NCI-H524 treated with DMSO at 0.1 percent for 48 hours (cell line): ENCODE results near the gene DHCR24.

ENCODE experiments used
- DNase-seq: peaks from one replicate; lab custom pipeline; 2025; lab: John Stamatoyannopoulos, UW

DHCR24 gene

DNA sequence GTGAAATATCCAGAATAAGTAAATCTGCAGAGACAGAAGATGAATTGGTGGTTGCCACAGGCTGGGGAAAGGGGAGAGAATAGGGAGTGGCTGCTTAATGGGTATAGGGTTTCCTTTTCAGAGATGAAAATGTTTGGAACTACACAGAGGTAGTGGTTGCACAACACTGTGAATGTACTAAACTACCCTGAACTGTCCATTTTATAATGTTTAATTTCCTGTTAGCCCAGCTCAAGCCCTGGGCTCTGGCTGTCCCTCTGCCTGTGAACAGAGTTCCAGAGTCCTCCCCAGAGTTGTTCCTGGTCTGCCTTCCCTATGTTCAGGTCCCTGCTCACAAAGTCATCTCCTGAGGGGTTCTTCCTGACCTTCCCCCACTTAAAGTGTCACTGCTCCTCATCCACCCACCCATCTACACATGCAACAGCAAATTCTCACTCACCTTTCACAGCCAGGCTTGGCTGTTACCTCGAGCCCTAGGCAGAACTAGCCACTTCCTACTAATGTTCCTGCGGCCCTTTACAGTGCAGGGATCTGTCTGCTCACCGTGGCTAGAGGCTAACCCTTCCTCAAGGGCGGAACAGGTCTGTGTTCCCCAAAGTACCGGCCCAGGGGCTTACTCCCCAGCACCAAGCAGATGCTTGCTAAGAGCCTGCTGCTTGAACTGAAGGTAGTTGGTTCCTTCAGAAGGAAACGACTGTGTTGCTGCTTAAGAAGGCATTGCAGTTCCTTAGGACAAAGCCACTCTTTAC, 22.4 kb downstream of the DHCR24 start:
- DNase-seq, result no peak

DNA sequence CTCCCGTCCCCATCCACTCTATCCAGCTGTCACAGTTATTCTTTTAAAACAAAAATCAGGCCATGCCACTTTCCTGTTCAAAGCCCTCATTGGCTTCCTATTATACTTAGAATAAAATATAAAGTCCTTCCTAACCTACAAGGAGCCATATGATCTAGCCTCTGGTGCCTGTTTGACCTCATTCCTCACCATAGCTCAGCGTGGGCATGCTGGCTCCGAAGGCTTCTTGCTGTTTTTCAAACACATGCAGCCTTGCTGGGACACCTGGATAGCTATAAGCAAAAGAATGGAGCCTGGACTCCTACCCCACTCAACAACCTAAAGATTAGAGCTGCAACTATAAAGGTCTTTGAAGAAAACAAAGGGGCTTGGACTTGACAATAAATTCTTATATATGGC, 23.7 kb downstream of the DHCR24 start:
- no peak for DNase-seq

DNA sequence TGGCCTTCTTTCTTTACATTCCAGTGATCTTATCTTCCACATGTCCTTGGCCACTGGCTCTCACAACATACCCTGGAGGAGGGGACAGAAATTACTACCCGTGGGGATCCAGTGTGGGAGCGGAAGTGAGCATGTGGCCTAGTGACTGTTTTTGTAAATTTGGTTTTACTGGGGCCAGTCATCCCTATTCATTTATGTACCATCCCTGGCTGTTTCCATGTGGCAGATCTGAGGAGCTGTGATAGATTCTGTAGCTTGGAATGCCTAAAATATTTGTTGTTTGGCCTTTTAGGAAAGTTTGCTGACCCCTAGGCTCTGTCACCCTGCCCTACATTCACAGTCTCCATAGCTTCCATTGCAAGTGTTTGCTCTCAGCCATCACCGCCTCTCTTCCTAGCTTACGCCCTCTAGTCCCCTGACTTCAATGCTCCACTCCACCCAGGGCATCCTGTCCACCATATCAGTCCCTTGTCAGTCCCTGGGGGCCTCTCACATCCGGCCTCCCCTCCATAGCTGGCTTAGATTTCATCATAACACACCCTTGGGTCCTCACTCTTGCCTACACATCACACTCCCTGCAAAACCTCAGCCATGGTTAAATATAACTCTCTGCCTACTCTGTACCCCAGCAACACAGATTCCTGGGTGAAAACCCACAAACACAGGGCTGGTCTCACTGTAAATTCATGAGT, 25.8 kb downstream of the DHCR24 start:
- no peak for DNase-seq

DNA sequence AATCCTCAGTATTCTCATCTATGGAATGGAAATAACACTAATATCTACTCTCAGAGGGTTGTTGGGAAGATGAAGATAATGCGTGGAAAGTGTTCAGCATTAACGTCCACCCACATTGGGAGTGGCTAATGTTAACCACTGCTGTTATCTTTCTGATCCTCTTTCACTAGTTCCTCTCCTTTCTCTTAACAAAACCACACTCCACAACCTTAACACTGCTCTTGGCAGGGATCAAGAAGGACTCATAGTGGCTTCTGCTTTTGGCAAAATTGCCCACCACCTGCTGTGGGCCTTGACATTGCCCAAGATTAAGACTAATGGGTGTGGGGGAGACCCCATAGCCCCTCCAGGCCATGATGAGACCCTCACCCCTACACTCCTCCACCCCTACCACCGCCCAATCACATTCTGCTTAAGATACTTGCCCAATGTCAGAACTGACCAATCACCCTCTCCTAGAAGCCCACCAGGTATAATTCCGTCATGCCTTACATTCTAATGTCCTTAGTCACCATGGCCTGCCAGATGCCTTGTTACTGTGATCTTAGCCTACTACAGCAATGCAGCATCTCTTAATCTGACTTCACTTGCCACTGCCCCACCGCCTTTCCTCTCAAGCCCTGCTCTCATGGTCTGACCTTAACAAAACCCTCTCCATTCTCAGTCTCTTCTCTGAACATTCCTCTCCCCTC, 27.1 kb downstream of the DHCR24 start:
- no peak for DNase-seq

DNA sequence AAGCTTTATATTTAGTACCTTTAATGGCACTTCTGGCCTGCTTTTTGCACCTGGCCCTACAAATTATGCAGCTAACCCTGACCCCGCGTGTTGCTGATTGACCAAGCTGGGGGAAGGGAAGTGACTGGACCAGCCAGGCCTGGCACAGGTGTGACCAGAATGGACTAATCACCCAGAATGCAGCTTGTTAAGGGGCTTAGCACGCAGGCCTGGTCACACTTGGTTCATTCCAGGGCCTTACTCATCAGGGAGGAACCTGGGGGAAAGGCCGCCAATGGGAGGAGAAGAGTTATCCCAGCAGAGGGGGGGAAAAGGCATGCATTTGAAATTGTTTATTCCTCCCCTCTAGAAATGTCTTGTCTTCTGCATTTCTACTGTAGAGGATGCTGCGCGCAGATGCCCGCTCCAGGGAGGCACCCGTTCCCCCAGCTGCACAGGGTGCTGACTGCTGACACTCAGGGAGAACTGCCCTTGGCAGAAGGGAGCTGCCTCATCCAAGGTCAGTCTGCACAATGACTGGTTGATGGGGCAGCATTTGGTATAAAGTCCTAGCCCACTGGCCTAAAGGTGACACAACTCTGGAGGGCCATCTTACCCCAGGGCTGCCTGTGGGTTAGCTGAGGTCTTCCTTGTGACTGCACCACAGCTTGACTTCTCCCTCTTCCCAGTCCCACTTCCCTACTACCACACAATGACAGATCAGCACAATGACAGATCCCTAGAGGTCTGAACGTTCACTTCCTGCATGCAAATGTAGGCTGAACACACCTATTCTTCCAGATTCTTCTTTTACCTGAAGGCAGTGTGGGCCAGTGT, 29.0 kb downstream of the DHCR24 start:
- DNase-seq, result no peak

DNA sequence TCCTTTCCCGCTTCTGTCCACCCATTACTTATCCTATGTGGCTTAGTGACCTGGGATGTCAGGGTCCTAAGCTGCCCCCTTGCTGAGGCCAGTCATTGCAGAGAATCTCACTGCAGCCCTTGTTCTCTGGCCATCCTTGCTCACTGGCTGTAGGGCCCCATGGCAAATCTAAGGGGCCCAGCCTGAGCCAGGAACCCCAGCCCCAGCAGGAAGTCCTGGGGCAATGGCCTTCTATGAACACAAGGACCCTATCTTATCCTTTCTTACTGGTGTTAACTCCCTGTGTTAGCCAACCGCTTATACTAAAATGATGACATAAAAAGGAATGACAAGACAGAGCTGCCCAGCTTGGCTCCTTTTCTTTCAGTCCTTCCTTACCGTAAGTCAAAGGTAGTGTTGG, 29.9 kb downstream of the DHCR24 start:
- DNase-seq, result no peak

DNA sequence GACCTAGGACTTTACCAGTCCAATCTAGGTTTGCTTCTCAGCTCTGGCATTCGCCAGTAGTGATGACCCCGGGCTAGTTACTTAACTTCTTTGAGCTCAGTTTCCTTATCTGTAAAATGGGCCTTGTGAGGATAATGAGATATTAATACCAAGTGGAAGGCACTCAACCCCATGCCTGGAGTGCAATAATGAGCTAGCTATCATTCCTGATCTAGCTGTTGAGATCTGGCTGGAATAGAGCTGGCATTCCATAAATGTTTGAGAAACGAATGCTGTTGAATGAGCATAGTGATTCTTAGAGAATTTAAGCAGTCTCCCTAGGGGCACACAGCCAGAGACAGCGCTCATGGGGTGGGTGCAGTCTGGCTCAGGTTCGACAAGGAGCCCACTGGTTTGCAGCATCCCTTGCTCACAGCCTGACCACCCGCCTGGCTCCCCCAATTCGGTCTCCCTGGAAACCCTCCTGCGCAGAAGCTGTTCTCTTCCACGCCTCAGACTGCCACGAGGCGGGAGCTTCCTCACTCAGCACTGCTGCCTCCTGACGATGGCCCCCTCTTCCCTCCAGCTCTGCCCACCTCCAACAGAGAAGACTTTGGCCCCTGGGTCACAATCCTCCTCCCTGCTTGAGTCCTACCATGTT, 32.5 kb downstream of the DHCR24 start:
- no peak for DNase-seq

DNA sequence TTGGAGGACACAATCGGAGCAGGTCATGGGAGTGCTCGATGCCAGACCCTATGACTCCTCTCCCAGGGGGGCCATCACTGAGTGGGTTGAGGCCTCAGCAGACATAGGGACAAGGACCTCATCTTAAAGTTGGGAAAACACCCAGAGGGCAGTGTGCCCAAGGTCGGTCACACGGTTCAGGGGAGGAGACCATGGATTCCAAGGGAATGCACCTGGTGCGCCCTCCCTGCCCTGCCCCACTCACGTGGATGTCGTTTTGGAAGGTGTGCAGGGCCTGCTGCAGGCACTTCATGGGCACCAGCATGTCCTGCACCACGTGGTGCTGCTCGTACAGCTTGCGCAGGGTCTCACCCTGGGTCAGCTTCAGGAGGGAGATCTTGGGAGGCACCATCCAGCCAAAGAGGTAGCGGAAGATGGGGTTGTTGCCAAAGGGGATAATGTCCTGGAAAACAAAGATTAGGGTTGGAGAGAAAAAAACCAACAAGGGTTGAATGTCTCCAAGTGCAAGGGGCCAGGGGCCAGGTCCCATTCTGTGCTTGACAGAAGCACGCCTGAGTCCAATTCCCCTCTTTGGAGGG, 33.1 kb downstream of the DHCR24 start:
- DNase-seq, result no peak

DNA sequence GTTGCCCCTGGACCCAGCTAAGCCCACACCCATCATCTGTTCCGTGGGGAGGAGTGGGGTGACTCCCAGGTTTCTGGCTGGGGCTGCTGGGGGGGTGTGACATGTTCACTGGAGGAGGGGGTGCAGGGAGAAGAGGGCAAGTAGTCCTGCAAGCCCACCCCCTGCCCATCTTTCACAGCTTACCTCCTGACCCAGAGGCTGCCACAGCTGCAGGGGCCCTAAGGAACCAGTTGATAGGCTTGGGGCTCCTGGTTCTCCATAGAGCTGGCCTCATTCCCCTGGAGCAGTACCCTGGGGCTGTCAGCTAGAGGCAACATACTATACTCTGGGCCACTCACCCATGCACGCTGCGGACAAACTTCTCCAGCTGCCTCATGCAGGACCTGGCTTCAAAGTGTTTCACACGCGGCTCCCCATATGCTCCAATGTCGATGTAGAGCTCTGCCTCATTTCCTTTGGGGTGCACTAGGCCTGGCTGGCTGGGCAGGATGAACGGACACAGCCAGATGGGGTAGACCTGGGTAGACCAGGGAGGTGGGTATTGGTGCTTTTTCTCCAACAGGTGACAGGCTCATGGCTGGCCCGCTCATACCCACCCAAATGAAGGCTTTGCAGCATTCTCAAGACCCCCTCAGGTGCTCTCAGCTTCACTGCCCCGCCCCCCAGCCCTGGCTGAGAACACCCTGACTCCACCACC, 33.8 kb downstream of the DHCR24 start:
- DNase-seq, result no peak

DNA sequence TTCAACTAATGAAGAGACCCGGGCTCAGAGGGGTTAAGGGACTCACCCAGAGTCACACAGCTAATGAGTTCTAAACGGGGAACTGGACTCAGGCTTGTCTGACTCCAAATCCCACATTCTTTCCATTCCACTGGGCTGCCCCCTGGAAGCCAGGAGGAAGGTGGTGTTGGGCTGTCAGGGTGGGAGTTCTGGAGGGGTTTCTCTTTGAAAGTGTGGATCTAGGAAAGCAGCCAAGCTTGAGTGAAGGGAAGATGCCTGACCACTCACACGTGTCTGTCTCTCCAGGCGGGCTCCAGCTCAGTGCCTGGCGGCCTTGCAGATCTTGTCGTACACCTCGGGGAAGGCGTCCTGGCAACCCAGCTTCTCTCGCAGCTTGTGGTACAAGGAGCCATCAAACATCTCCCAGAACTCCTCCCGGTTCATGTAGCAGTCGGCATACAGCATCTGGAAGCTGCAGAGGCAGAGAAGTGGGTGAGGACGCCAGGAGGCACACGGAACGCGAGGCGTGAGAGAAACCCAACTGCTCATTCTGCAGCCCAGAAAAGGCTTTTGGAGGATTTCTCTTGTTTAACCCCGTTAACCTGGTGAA, 35.0 kb downstream of the DHCR24 start:
- no peak for DNase-seq

DNA sequence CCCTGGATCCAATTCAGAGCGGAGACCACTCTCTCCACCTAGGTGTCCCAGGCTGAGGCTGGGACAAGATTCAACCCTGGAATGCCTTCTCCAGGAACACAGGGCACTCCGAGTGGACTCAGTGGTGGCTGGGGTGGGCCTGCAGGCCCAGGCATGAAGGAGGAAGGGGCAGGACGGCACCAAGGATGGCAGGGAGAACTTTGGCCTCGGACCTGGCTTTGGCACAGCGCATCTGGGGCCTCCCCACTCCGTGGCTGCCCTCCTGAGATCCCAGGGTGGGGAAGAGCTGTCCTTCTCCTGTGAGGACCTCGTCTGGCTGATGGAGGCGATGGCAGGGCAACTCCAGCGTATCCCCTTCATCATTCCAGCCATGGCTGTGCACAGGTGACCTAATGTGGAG, 35.6 kb downstream of the DHCR24 start:
- DNase-seq, result no peak

DNA sequence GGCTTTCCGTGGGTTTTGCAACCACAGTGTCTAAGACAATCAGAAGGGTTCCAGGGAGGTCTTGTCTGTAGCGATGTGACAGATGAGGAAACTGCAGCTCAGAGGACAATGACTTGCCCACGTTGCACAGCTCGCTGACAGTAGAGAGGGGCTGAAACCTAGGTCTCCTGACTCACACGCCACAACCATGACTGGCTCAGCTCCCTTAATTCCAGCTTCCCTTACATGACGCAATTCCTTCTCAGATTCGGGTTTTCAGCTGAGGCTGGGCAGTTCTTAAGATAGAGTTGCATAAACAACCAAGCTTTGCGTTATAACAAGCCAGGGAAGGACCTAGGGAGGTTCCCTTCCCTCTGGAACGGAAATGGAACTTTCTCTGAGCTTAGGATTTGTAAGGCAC, 36.3 kb downstream of the DHCR24 start:
- no peak for DNase-seq

DNA sequence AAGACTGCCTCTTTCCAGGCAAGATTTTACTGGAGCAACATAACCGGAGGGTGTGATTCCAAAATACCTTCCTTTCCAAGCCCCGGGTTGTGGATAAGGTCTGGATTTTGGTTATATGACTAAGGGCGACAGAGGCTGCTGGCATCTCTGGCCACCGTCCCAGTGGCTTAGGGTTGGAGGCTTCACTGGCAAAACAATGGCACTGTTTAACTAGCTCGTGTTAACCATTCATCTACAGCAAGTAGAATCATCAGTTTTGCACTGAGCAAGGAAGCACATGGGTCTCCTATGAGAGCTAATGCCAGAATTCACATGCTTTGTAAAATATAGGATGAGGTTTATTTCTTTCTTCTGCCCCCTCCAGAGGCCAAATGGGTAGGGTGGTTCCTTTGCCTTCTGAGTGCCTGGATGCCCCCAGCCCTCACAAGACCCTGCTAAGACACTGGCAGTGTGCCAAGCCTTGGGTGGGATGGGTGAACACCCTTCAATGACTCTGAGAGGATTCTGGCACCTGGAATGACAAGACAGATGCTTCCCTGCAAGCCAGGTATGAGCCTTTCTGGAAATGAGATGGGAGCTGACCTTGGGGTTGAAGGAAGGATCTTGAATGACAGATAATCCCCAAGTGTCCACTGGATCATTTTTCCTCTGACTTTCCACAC, 36.8 kb downstream of the DHCR24 start:
- DNase-seq, result no peak

DNA sequence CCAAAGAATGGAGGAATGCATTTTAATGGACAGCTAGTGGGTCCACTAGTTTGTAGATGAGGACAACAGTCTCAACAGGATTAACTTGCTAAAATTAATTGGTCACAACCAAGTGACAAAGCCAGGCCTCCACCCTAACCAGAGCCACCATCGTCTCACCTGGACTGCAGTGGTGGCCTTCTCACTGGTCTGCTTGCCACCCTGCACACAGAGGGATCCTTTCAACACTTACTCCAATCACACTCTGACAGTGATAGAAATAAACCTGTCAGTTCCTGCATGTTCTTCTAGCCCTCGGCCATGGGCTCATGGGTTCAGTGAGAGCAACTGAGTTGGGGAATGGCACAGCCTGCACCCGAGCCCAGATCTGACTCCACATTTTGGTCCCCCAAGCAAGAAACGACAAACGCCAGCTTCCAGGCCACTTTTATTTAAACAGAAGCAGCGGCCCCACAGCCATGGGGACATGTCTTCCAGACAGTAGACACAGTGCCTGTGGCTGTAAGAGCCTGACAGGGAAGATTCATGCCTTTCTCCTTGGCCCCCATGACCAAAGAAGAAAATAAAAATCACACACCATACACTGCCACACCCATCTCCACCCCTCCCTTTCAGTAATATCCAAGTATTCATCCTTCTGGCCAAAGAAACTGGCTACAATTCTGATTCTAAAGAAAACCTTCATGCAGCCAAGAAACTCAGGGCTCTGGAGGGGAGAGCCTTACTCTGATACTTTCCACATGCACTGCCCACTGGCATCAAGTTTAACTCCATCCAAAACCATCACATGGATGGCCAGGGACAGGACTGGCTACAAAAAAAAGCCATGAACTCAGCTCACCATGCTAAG, 37.6 kb downstream of the DHCR24 start:
- no peak for DNase-seq

DNA sequence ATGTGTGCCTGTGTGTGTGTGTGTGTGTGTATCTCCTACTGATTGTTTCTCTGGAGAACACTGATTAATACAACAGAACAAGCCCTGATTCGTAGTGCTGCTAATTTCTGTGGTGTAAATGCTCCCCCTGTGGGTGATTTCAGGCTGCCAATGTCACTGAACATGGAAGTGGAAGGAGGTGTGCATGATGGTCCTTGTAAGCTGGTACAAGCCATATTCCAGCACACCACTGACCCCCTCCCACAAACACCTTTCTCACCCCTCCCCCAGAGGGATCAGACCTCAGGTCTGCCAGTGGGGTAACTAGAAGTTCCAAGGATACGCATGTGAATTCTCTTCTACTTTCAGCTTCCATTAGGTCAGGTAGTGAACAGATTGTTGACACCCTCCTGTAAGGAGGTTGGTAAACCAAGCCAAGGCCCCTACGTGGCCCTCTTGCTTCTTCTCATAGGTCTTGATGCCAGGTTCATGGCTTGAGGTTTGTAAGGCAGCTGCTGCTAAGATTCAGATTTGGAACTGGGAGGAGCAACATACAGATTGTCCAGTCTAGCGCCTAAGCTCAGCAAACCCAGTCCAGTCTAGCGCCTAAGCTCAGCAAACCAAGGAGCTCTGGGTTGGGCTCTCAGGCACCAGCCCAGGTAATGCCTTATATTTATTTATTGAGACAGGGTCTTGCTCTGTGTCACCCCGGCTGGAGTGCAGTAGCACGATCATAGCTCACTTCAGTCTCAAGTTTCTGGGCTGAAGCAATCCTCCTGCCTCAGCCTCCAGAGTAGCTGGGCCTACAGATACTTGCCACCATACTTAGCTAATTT, 38.7 kb downstream of the DHCR24 start:
- DNase-seq, result no peak

DNA sequence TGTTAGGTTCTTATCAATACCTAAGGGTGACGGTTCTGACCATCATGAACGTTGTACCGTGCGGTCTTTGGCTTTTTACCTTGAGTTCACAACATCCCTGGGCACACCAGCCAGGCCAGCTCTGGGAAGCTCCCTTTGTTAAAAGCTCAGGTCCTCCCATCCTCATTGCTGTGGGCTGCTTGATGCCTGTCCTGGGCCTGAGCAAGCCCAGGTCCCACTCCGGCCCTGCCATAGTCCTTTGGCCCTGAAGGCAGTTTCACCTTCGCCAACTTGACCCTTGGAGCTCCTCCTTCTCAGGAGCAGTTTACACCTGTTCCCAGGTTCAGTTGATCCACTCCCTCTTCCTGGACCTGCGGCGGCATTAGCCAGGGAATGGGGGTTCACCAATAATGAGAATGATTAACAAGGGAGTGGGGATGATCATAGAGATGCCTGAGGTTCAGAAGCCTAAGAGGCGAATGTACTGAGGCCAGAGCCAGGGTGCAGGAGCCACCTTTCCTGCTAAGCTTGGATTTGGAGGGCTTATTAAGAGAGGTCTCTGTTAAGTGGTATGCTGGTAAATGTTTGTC, 40.2 kb downstream of the DHCR24 start:
- no peak for DNase-seq

DNA sequence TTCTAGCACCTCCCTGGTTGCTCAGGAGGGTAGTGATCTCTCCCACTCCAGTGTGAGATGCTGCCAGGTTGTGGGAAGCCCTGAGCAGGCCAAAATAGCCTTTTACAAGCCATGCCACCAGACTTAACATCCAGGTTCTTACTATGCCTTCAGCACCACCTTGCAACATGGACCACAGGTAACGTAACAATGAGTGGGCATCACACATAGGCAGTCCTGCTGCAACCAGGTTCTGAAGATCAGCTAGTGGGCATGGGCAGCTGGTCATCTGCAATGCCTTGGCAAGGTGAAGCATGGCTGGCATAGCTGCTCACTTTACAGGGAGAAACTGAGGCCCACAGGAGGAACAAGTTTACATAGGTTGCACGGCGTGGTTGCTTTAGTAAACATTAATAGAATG, 40.7 kb downstream of the DHCR24 start:
- no peak for DNase-seq

DNA sequence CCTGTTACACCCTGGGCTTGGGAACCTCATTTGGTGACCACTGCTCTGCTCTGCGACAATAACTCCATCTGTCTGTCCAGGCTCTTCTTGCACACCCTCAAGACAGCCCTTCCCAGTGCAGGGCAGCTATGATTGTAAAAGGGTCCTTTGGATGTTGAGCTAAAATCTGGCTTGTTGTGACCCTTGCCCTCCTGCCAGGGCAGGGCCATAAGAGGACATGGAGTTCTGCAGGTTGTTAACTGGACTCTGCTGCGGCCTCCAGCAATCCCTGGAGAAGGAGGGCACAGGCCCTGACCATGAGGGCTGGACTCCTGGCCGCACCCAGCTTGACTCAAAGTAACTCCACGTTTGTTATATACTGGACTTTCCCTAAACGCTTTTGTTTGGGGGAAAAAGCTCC, 41.2 kb downstream of the DHCR24 start:
- DNase-seq, result no peak
